ENCODE measurements around the gene OGFOD2. TPM values are rescaled to one million over a fixed set of nuclear protein-coding genes. Genes with fewer than 3 reads are reported as not detected.
A peak's percentile ranks its signal among the peaks of the same experiment; 100 is the strongest.

OGFOD2 gene
- total RNA-seq, 4 donors from 2014 or later = 12.0 to 36.0 (median 18.4) TPM

- no peaks in the 10 kb centered on the region for H3K36me3 ChIP-seq
- intact Hi-C loops (cut with DNase I; ENCODE audit: low total_unique reads) (loop anchor here (10.0 kb wide), 1 partner anchor 258 kb away; the partner anchor contains the start of genes MPHOSPH9 and MTRFR), in situ Hi-C loops (cut with MboI; ENCODE audit: low pct_ligation_motif_present in 1 of 4, low pct_unique_long_range_greater_than_20kb in 1 of 4, low sequenced_read_pairs in 3 of 4) (loop anchor here in 2 of 4 donors (10.0 kb wide), 1 partner anchor 258 kb away; the partner anchor contains the start of genes MPHOSPH9 (in 2 of the 2) and MTRFR (in 2 of the 2))
- WGBS, 2 donors (ENCODE audit: low coverage in 1 of 2) = 88% methylated on average over 14 of the region's 15 CpGs; no CpG with 5 or more reads in 1 of the 2 donors
- no peak overlapping the region for H3K4me3 ChIP-seq
- peaks cover 26 to 49% (median 40%) of the 10 kb centered on the region in 4 donors for H3K4me1 ChIP-seq
- no peak for TF ChIP-seq CTCF (IDR thresholded peaks at IDR 0.05)
- no peak for TF ChIP-seq POLR2A (IDR thresholded peaks at IDR 0.05)
- TF ChIP-seq EP300 (IDR thresholded peaks at IDR 0.05; ENCODE audit: low read depth) = no peak
- TF ChIP-seq POLR2AphosphoS5 (IDR thresholded peaks at IDR 0.05) = no peak
- H3K9me3 ChIP-seq = no peaks in the 10 kb centered on the region
- no peaks in the 10 kb centered on the region for H3K27me3 ChIP-seq
- H3K27ac ChIP-seq = peak overlapping the region in 1 of 4 donors; percentile 98
- no peak for DNase-seq
These were observed 1.6 kb downstream of the OGFOD2 start for GRCh38 chr12:122976648-122976975.

- Histone ChIP-seq H3K9me3 (no peaks in the 10 kb centered on the region), H3K27ac (no peak overlapping the region), H3K4me1 (peaks cover 31 to 54% (median 45%) of the 10 kb centered on the region in 4 donors), H3K36me3 (no peaks in the 10 kb centered on the region), H3K27me3 (no peaks in the 10 kb centered on the region), H3K4me3 (no peak overlapping the region)
- no peak for TF ChIP-seq POLR2A (IDR thresholded peaks at IDR 0.05)
- TF ChIP-seq EP300 (IDR thresholded peaks at IDR 0.05; ENCODE audit: low read depth) = no peak
- TF ChIP-seq POLR2AphosphoS5 (IDR thresholded peaks at IDR 0.05) = no peak
- no peak for TF ChIP-seq CTCF (IDR thresholded peaks at IDR 0.05)
- DNase-seq = no peak
- in situ Hi-C loops (cut with MboI; ENCODE audit: low pct_ligation_motif_present in 1 of 4, low pct_unique_long_range_greater_than_20kb in 1 of 4, low sequenced_read_pairs in 3 of 4) = loop anchor here in 2 of 4 donors (10.0 kb wide), 1 partner anchor 258 kb away; the partner anchor contains the start of genes MPHOSPH9 (in 2 of the 2) and MTRFR (in 2 of the 2)
- intact Hi-C loops (cut with DNase I; ENCODE audit: low total_unique reads) = loop anchor here (10.0 kb wide), 1 partner anchor 258 kb away; the partner anchor contains the start of genes MPHOSPH9 and MTRFR
- WGBS, 2 donors (ENCODE audit: low coverage in 1 of 2) = 84 to 100% methylated on average over 1 to 6 of the region's 6 CpGs
These were observed 2.1 kb downstream of the OGFOD2 start for GRCh38 chr12:122977153-122977552.

DNA sequence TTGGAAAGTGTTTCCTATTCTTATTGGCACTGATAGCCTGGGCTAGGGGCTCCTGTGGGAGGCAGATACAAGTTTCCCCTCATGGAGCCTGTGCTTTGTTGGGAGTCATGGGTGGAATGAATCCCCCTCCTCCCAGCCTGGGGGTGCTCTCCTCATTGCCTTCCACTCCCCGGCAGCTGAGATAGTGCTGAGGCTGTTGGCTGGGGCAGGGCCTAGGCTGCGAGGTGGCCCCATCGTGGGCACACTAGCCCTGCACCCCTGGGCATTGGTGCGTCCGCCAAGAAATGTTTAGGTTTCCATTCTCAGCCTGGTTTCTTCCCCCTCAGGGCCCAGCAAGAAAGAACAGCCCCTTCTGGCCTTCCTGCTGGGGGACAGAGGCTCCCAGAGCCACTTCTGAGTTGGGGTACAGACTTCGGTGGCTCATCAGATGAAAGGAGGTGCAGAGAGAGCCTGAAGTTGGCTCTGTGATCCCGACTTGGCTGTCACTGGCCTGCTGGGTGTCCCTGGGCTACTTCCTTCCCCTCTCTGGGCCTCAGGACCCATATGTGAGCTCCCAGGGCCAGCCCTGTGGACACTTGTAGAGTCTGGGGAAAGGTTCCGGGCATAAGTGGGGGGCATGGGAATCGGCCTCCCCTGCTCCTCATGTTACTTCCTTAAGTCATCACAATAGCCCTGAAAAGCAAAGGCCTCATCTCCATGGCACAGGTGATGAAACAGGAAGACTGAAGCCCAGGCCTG, 2.8 kb downstream of the OGFOD2 start:
- in situ Hi-C loops (cut with MboI; ENCODE audit: low pct_ligation_motif_present in 1 of 4, low pct_unique_long_range_greater_than_20kb in 1 of 4, low sequenced_read_pairs in 3 of 4) = loop anchor here in 2 of 4 donors (10.0 kb wide), 1 partner anchor 257 kb away; the partner anchor contains the start of genes MPHOSPH9 (in 2 of the 2) and MTRFR (in 2 of the 2)
- TF ChIP-seq EP300 (IDR thresholded peaks at IDR 0.05; ENCODE audit: low read depth) (no peak), POLR2AphosphoS5 (IDR thresholded peaks at IDR 0.05) (no peak), CTCF (IDR thresholded peaks at IDR 0.05) (no peak), POLR2A (IDR thresholded peaks at IDR 0.05) (no peak)
- intact Hi-C loops (cut with DNase I; ENCODE audit: low total_unique reads) = loop anchor here (10.0 kb wide), 1 partner anchor 257 kb away; the partner anchor contains the start of genes MPHOSPH9 and MTRFR
- Histone ChIP-seq H3K27ac (no peak overlapping the region), H3K9me3 (no peaks in the 10 kb centered on the region), H3K4me1 (peaks cover 33 to 60% (median 51%) of the 10 kb centered on the region in 4 donors), H3K27me3 (no peaks in the 10 kb centered on the region), H3K36me3 (no peaks in the 10 kb centered on the region), H3K4me3 (no peak overlapping the region)
- 40 to 81% methylated on average over 1 to 9 of the region's 9 CpGs for WGBS, 2 donors (ENCODE audit: low coverage in 1 of 2)
- no peak for DNase-seq

DNA sequence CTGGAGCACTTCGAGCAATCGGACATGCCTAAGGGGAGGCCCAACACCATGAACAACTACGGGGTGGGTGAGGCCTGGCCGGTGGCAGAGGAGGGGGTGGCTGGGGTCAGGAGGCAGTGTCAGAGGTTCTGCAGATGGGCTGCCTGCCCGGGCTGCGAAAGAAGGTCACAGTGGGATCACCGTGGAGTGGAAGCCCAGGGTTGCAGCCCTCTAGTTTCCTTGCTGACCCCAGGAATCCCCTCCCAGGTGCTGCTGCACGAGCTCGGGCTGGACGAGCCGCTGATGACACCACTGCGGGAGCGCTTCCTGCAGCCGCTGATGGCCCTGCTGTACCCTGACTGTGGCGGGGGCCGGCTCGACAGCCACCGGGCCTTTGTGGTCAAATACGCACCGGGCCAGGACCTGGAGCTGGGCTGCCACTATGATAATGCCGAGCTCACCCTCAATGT, 3.5 kb downstream of the OGFOD2 start:
- in situ Hi-C loops (cut with MboI; ENCODE audit: low pct_ligation_motif_present in 1 of 4, low pct_unique_long_range_greater_than_20kb in 1 of 4, low sequenced_read_pairs in 3 of 4) = loop anchor here in 2 of 4 donors (10.0 kb wide), 1 partner anchor 256 kb away; the partner anchor contains the start of genes MPHOSPH9 (in 2 of the 2) and MTRFR (in 2 of the 2)
- TF ChIP-seq CTCF (IDR thresholded peaks at IDR 0.05) = no peak
- TF ChIP-seq POLR2A (IDR thresholded peaks at IDR 0.05) = no peak
- no peak for TF ChIP-seq POLR2AphosphoS5 (IDR thresholded peaks at IDR 0.05)
- TF ChIP-seq EP300 (IDR thresholded peaks at IDR 0.05; ENCODE audit: low read depth) = no peak

More for the DNA sequence above, 3.5 kb downstream of the OGFOD2 start:
- Histone ChIP-seq H3K27ac (no peak overlapping the region), H3K36me3 (no peaks in the 10 kb centered on the region), H3K9me3 (no peaks in the 10 kb centered on the region), H3K4me3 (no peak overlapping the region), H3K27me3 (no peaks in the 10 kb centered on the region), H3K4me1 (peaks cover 34 to 63% (median 51%) of the 10 kb centered on the region in 4 donors)
- intact Hi-C loops (cut with DNase I; ENCODE audit: low total_unique reads) = loop anchor here (10.0 kb wide), 1 partner anchor 256 kb away; the partner anchor contains the start of genes MPHOSPH9 and MTRFR
- 89% methylated on average over 16 of the region's 21 CpGs; no CpG with 5 or more reads in 1 of the 2 donors for WGBS, 2 donors (ENCODE audit: low coverage in 1 of 2)
- DNase-seq = no peak
